ENCODE results near the gene MRFAP1L1. TPM values are rescaled to one million over a fixed set of nuclear protein-coding genes. Genes with fewer than 3 reads are reported as not detected.

The MRFAP1L1 gene
- total RNA-seq, 1 donor: 38.0 TPM

- Histone ChIP-seq H3K4me1 (ENCODE audit: insufficient read depth, low read length) (peaks cover 17% of the 10 kb centered on the region), H3K36me3 (ENCODE audit: insufficient read depth, low read length) (no peaks in the 10 kb centered on the region), H3K4me3 (ENCODE audit: insufficient read depth, low read length) (no peak overlapping the region), H4K20me1 (ENCODE audit: insufficient read depth, low read length) (no peaks in the 10 kb centered on the region), H3K4me2 (ENCODE audit: insufficient read depth, low read length) (no peak overlapping the region), H2AFZ (ENCODE audit: low read length) (peak overlapping the region; percentile 66), H3K27ac (ENCODE audit: low read depth, low read length) (no peak overlapping the region), H3K79me2 (ENCODE audit: insufficient read depth, low read length) (no peaks in the 10 kb centered on the region), H3K27me3 (ENCODE audit: insufficient read depth, low read length) (no peaks in the 10 kb centered on the region), H3K9me3 (ENCODE audit: low read depth, low read length) (no peaks in the 10 kb centered on the region)
- TF ChIP-seq CTCF (IDR thresholded peaks at IDR 0.05; ENCODE audit: extremely low read depth, low read depth, low read length): no peak
- DNase-seq (ENCODE audit: insufficient read length, low spot score, missing footprints): no peak
Observed at GRCh38 chr4:6730603-6731317, 21.1 kb upstream of the MRFAP1L1 start.

GRCh38 chr4:6728320-6729029 lies 18.8 kb upstream of the MRFAP1L1 start:
- Histone ChIP-seq H3K27ac (ENCODE audit: low read depth, low read length) (no peak overlapping the region), H3K79me2 (ENCODE audit: insufficient read depth, low read length) (no peaks in the 10 kb centered on the region), H3K4me1 (ENCODE audit: insufficient read depth, low read length) (peaks cover 20% of the 10 kb centered on the region), H3K36me3 (ENCODE audit: insufficient read depth, low read length) (no peaks in the 10 kb centered on the region), H3K4me3 (ENCODE audit: insufficient read depth, low read length) (no peak overlapping the region), H2AFZ (ENCODE audit: low read length) (no peak overlapping the region), H3K27me3 (ENCODE audit: insufficient read depth, low read length) (no peaks in the 10 kb centered on the region), H3K4me2 (ENCODE audit: insufficient read depth, low read length) (no peak overlapping the region), H4K20me1 (ENCODE audit: insufficient read depth, low read length) (no peaks in the 10 kb centered on the region), H3K9me3 (ENCODE audit: low read depth, low read length) (no peaks in the 10 kb centered on the region)
- DNase-seq (ENCODE audit: insufficient read length, low spot score, missing footprints): peak; percentile 58
- TF ChIP-seq CTCF (IDR thresholded peaks at IDR 0.05; ENCODE audit: extremely low read depth, low read depth, low read length): no peak

- Histone ChIP-seq H3K27me3 (ENCODE audit: insufficient read depth, low read length) (no peaks in the 10 kb centered on the region), H3K9me3 (ENCODE audit: low read depth, low read length) (no peaks in the 10 kb centered on the region), H3K4me1 (ENCODE audit: insufficient read depth, low read length) (peaks cover 16% of the 10 kb centered on the region), H3K27ac (ENCODE audit: low read depth, low read length) (no peak overlapping the region), H3K36me3 (ENCODE audit: insufficient read depth, low read length) (no peaks in the 10 kb centered on the region), H2AFZ (ENCODE audit: low read length) (no peak overlapping the region), H3K4me2 (ENCODE audit: insufficient read depth, low read length) (peak overlapping the region; percentile 20), H3K79me2 (ENCODE audit: insufficient read depth, low read length) (no peaks in the 10 kb centered on the region), H4K20me1 (ENCODE audit: insufficient read depth, low read length) (no peaks in the 10 kb centered on the region), H3K4me3 (ENCODE audit: insufficient read depth, low read length) (no peak overlapping the region)
- no peak for TF ChIP-seq CTCF (IDR thresholded peaks at IDR 0.05; ENCODE audit: extremely low read depth, low read depth, low read length)
- peak; percentile 48 for DNase-seq (ENCODE audit: insufficient read length, low spot score, missing footprints)
Observed at GRCh38 chr4:6727943-6728250, 18.2 kb upstream of the MRFAP1L1 start.

All from osteoblast (primary cell).